A549 treated with ZK216348 at 1 μM for 4 hours (cell line): ENCODE measurements around the gene LARP6. TPM values are rescaled to one million over a fixed set of nuclear protein-coding genes. Genes with fewer than 3 reads are reported as not detected.

Experiments
- total RNA-seq: library from RNA; stranded (reverse); fragments of 200-300 nt; extraction: Qiagen RNA extraction; gene quantifications from 5 replicates; pipeline ENCODE4 v1.2.3, GENCODE V29; 2022; ENCODE audit warnings: low read depth

The LARP6 gene
- 51.9 to 82.2 TPM (median 81.1 TPM) in 5 replicates for total RNA-seq

DNA sequence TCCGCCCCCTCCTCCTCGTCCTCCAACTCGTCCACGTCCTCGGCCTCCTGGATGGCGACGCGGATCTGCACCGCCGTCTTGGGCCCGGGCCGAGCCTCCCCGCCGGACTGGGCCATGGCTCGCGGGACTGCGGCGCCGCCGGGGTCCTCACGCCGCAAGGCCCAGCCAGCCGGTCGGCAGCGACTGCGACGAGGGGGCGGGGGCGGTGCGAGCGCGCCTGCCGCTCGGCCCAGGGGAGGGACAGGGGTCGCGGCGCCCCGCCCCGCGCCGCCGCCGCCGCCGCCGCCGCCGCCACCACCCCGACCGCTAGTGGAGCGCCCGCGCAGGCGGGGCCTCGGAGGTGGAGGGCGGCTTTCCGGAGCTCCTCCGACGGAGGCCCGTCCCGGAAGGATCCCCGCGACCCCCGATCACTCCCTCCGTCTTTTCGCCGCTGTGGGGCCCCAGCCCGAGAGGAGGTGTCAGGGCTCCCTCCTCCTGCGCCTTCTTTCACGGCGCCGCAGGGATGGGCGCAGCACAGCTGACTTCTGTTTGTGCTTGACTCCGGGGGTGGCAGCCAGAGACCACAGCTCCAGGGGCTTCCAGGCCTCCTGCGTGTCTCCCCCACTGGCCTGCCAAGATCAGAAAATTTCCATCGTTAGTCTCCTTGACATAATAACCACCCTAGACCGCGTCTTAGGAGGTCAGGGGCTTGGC, at the start of gene LARP6:
LARP6 (minus strand) TSS at position 185 of the 693 bp plus-strand sequence; CDS start at position 116, 69 bp downstream.

DNA sequence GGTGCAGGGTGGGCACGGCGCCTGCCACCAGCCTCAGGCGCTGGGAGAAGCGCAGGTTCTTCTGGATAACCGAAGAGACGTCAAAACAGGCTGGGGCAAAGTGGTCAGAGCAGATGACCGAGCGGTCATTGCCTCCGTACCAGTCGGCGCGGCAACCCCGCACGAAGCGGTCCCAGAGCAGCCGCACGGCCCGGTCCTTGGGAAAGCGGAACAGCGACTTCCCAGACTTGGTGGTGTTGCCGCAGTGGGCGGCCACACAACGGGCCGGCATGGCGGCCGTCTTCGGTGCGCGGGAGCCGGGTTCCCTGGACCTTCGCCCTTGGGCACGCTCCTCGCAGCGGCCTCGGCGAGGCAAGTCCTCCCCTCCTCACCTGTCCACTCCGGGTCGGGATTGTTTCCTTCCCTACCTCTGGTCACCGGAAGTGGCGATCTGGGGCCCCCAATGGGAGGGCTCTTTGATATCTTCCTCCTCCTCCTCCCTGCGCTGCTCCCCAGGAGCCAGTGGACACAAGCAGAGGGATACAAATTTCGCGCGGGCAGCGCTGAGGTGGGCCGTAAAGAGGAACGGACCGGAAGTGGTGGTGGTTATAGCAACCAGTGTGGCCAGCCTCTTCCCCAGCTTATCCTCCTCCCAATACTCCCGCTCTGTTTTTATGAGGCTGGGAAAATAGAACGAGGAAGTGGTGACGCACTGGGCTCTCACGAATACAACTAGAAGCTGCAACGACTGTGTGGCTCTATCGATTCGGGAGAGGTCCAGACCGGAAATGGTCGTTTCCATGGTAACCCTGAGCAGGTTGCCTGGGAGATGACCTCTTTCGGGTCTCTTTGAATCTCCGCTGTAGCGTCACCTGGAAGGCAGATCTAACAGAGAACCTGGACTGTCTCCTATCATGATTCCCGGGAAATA, 38.3 kb upstream of the LARP6 start, which contains the start of the genes LRRC49 and THAP10:
LRRC49 (plus strand) TSS at position 825 of the 910 bp plus-strand sequence; CDS start at position 894, 69 bp downstream.
THAP10 (minus strand) TSS at position 432 of the 910 bp plus-strand sequence; CDS start at position 271, 161 bp downstream.

Other genes with a start within 250 kb of the LARP6 start
- gene UACA, start 90.6 kb downstream of the LARP6 start, total RNA-seq, result 33.8 to 50.1 TPM (median 48.1 TPM) in 5 replicates
- 3.2 to 7.1 TPM (median 5.8 TPM) in 5 replicates for gene THAP10, start 38.3 kb upstream of the LARP6 start, total RNA-seq
- 4.2 to 8.3 TPM (median 4.7 TPM) in 5 replicates for gene LRRC49, start 38.7 kb upstream of the LARP6 start, total RNA-seq